GM21367 (cell line): Measurements from ENCODE around the gene IL17C.
"Not testable (repeated sequence)": the region's sequence is repeated elsewhere in the genome, so short reads cannot be mapped to it uniquely, and the experiment has no call there.

Experiments
- ATAC-seq: cut with Tn5 transposase; IDR thresholded peaks from one replicate; pipeline ENCODE4 v1.9.1; 2021; ENCODE audit not compliant: unreplicated experiment

The IL17C gene

DNA sequence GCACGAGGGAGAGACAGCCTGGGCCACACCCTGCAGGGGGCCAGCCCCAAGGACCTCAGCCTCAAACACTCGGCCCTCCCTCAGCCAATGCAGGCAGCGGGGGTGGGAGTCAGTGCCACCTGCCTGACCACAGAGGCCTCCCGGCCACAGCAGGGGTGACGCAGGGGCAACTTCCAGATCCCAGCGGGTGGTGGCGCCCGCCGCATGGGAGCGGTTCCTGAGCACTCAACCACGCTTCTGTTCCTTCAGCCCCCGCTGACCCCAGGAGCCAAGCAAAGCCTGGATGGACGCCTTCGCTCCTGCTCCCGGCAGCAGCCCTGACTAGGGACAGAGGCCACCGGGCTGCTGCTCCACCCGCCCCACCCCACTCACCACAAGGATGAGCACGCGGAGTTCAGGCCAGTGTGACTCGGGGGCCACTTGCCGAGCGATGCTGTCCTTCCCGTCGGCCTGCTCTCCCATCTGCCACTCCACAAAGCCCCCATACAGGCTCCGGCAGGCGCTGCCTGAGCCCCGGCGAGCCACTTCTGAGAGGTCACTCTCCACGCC lies 17.4 kb downstream of the IL17C start:
- ATAC-seq: no peak

DNA sequence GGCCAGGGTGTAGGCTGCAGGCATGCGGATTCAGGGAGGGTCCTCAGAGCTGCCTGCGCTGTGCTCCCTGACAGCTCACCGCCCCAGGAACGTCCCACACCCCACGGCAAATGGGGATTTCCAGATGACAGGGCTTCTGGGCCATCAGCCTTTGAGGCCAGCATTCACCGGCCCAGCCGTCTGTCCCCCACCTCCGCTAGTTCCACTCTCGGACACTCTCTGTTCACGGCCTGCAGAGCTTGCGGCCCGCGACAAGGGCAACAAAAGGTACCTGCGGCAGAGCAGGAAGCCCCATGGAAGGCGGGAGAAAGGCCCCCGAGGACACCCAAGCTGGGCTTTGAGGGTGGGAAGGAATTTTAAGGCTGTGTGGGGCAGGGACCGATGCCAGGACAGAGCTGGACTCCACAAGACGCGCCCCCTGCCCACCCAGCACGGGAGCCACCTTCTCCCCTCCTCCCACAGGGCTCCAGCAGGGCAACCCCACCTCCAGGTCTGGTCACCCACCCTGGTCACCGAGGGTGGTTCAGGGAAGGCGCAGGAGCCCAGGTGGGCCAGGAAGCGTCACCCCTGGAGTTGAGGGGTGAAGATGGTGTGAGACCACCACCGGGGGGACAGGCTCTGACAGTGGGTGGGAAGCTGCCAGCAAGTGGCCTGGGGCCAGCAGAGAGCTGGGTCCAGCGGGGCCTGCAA lies 18.1 kb downstream of the IL17C start:
- no peak for ATAC-seq

DNA sequence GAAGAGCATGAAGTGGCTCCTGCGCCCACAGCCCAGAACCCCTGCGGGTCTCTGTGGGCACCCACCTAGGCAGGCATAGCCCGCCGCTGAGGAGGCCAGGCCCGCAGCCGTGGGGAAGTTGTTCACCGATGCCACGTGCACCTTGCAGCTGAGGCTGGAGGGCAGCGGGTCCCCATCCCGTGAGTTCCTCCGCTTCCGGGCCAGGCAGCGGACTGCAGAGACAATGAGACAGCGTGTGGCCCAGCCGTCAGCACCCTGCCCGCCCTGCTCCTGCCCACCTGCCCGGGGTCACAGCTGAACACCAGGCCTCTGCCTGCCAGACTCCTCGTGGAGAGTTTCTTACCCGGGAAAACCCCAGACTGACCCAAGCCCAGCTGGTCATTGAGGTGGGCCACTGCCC lies 19.0 kb downstream of the IL17C start:
- no peak for ATAC-seq

DNA sequence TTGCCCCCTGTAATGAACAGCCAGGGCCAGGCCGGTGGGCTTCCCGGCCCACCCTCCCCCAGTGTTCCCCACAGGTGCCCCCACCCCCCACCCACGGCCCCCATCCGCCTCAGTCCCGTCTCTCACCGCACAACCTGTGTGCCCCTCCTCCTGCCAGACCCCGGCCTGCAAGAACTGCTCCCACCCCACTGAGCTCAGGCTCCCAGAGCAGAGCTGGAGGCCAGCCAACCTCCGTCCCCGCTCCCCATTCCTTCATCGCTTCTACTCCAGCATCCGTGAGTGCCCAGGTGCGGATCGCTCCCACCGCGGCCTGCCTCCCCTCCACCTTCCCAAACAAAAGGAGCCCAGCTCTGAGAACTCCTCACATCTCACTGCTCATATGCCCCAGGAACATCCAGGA lies 20.3 kb downstream of the IL17C start:
- ATAC-seq: no peak

DNA sequence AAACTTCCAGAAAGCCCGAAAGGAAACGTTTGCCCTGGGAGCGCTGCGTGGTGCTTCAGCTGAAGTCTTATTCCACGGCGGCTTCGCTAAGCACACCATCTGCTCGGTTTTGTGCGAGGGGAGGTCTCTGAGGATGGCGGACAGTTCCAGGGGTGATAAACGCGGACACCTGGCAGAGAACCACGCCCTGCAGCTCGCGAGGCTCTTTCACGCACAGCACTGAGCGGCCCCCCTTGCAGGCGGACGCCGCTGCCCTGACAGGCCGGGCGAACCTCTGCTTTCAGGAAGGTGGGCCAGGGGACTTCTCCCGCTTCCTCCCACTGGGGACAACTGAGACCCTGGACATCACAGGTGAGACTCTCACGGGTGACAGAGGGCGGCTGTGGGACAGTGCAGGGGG lies 20.8 kb downstream of the IL17C start:
- ATAC-seq: no peak

DNA sequence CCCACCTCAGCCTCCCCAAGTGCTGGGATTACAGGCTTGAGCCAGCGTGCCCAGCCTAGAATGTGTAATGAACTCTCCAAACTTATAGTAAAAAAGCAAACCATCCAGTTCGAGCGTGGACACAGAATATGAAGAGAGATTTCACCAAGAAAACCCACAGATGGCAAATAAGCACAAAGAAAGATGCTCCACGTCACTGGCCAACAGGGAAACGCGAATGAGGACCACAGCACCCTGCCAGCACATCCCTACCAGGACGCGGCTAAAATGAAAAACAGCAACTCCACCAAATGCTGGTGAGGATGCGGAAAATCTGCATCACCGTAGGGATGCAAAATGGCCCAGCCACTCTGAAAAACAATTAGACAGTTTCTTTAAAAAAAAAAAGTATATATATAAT lies 23.1 kb downstream of the IL17C start:
- ATAC-seq: no peak

DNA sequence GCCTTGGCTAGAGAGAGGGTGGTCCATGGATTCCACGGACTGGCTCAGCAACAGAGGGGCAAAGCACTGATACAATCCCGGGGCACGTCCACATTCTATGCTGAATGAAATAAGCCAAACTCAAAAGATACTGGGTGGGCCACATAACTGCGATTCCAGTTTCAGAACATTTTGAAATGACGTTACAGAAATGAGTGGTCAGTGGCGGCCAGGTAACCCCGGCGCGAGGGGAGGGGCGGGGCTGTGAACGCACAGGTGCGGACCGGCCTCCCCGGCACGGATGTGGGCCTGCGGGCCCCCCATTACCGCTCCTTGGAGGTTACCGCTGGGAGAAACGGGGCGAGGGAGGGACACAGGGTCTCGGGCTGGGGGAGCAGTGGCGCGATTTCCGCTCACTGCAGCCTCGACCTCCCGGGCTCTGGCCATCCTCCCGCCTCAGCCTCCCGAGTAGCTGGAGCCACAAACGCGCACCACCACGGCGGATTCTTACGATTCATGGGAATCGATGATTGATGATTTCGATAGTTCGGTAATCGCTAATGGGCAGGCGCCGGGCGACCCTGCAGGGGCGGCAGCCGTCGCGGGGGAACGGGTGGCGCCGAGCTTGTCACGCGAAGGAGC lies 24.0 kb downstream of the IL17C start:
- no peak for ATAC-seq

DNA sequence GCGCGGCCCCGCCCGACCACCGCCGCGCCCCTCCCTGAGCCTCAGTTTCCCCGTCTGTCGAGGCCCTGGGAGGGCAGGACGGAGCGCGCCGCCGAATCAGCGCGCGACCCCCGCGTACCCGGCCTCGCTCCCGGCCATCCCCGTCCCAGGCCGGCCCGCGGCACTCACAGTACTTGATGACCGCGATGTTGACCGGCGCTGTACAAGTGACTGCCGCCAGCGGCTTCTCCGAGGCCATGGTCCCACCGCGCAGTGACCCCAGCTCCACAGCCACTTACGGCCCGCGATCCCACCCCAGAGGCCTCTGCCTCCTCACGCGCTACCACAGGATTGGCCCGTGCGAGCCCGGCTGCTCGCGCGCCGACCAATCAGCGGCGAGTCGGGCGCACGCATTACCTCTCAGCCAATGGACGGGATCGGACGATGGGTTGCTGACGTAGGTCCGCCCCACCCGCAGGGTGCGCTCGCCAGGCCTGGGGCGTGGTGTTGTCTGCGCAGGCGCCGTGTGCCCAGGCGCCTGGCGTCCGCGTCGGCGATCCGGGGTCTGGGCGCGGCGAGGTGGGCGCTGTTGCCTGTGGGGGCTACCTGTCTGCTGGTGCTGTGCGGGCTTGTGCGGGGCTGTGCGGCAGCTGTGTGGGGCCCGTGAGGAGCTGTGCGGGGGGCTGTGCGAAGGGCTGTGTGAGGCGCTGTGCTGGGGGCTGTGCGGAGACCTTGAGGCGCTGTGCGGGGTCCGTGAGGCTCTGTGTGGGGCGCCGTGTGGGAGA lies 24.7 kb downstream of the IL17C start, which contains the start of gene MVD:
TSS of gene MVD (minus strand) at position 249 of the 764 bp plus-strand sequence. CDS start at position 238, 11 bp downstream.
- ATAC-seq: peak; percentile 85

DNA sequence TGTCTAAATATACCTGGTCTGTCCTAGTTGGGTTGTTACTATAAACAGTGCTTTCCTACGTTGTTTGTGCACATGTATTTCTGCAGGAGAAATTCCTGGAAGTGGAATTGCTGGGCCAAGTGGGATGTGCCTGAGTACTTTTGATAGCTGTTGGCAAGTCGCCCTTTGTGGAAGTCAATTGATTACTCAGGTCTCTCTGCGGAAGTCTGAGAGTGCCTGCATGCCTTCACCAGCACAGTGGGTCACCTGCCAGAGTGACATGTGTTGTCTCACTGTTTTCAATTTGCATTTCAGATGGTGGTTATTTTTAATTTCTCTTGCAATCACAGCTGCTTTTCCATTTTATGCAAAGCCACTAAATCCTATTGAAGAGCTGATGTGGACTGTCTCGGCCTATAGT lies 26.8 kb downstream of the IL17C start:
- no peak for ATAC-seq

DNA sequence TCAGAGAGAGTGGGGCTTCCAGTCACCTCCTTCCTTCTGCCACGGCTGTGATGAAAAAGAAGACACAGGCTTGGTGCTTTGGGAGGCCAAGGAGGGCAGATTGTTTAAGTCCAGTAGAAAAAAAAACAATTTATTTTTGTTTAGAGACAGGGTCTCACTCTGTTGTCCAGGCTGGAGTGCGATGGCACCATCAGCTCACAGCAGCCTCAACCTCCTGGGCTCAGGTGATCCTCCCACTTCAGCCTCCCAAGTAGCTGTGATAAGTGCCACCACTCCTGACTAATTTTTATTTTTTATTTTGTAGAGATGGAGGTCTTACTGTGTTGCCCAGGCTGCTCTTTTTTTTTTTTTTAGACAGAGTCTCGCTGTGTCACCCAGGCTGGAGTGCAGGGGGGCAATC lies 27.2 kb downstream of the IL17C start:
- no peak for ATAC-seq

DNA sequence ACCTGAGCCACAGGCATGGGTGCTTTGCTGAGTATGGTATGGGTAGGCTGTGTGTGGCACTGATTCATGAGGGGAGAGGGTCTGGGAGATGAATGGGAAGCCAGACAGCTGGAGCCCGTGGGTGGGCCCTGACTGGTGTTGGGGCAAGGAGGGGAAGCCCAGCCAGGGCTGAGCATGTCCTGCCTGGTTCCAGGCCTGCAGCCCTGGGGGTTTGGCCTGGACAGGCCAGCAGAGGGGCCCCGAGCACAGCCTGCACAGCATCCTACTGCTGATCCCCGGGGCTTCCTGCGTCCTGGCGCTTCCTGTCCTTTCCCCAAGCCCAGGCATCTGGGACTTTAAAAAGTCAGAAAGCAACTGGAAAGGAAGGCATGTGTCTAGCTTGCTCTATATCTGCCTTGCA lies 29.1 kb downstream of the IL17C start:
- no peak for ATAC-seq

DNA sequence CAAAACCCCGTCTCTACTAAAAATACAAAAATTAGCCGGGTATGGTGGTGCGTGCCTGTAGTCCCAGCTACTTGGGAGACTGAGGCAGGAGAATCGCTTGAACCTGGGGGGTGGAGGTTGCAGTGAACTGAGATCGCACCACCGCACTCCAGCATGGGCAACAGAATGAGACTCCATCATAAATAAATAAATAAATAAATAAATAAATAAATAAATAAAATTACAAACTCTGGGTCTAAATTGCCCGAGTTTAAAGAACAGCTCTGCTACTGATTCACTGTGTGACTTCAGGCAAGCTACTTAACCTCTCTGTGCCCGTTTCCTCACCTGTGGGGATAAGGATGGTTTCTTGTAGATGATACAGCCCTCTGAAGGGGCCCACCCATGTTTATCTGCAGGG lies 31.1 kb downstream of the IL17C start:
- ATAC-seq: not testable (repeated sequence)

DNA sequence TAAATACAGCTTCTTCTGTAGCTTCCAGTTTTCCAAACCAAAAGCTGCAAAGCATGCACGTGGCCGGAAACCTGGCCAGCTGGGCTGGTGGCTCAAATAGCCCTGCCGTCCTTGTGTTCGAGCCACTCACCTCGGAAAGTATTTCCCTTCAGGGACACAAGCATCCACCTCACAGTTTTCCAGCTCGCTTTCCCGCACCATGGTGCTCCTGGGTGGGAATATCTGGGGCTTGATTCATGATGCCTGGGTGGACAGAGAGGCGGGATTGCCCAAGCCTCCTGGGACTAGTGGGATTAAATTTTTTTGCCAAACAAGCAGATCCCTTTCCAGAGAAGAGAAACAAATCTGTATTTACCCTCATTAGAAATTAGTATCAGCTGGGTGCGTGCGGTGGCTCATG lies 31.6 kb downstream of the IL17C start:
- ATAC-seq: no peak

DNA sequence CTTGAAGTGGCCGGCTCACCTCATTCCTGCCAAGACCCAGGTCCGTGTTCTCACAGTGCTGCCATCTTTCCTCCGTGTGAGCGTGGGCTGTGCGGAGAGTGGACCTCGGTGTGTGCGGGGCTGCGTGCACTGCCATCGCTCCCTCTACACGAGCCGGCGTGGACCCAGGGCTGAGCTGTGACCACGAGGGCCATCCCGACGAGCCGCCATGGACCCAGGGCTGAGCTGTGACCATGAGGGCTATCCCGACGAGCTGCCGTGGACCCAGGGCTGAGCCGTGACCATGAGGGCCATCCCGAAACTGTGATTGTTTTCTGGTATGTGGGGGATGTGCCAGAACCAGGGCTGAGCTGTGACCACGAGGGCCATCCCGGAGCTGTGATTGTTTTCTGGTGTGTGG lies 33.4 kb downstream of the IL17C start:
- no peak for ATAC-seq

DNA sequence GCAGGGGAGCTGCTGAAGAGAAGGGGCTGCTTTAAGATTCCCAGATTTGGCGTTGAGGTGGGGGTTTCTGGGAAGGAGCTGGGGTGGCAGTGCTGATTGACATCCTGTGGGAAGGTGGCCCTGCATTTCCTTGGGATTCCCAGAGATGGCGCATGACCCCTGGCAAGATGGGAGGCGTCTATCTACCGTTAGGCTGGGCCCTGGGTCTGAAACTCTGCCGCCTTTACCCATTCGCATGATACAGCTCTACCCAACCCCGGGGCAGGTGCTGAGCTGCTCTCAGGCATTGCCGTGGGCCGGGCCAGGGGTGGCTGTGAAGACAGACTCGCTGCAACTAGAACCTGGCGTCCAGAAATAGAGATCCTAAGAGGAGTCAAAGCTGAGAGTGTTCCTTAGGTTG lies 34.4 kb downstream of the IL17C start:
- no peak for ATAC-seq

DNA sequence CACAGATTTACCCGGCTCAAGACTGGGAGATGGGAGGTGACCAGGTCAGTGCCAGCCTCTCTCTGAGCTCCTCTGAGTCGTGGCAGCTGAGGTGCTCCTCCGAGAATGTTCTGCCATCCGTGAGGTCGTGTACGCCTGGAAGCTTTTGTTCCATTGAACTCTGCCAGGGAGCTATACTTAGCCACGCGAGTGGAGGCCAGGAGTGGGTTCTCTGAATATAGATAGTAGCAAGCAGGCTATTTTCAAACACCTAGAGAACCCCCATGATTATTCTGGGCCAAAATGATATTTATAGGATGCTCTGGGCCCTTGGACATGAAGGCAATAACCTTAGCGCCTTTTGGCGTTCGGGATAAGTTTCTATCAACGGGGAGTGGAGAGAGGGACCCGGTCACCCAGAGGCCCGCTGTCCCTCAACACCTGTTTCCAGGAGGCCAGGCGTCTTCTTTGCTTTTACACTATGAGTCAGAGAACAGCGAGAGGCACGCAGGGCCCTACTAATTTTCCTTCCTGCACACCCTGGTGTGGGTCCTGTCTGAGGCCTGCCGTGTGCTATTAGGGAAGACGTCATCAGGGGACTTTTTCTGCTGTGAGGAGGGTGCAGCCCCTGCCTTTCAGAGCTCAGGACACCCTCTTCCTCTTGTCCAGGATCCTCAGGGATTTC lies 35.5 kb downstream of the IL17C start:
- ATAC-seq: no peak

DNA sequence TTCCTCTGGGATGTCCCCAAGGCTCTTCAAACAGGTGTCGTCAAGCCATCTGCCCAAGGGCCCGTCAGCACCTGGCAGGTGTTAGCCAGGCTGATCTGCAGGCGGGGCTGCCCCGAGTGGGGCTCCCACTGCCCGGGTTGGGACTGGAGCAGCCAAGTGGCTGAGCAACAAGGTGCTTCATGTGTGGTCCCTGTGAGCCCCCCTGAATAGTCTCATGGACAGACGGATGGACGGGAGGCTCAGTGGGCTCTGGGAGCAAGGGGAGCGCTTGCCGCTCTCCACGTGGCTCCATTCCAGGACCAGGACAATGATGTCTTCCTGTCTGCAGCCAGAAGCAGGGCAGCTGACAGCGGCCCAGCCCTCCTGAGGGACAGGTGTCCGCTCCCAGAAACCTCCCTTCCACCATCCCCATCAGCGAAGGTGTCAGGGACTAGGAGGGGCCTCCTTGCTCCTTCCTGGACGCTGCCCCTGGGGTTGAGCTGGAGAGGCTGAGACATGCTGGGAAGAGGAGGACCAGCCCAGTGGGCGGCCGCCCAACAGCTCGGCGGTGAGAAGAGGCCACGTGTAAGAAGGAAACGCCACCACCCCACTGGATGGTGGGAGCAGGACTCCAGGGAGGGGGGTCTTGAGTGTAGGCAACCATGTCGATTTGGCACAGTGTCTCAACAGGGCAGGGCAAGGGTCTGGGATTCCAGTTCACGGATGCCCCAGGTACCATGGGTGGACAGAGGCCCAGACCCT lies 38.3 kb downstream of the IL17C start:
- no peak for ATAC-seq

DNA sequence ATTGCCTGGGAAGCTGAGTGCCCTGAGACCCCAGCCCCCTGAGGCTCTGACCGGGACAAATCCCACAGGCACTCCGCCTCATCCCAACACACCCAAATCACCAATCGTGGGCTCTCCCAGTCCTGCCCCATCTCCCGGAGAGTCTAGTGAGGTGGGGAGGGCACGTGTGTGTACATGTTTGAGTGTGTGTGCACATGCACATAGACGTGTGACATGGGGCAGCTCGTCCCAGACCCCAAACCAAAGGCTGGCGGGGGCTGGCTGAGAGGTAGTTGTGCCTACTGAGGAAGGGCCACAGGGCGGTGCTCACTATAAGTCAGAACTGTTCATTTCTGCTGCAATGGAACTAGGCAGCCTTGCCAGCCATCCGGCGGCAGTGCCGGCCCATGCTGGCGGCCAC lies 39.3 kb downstream of the IL17C start:
- no peak for ATAC-seq

DNA sequence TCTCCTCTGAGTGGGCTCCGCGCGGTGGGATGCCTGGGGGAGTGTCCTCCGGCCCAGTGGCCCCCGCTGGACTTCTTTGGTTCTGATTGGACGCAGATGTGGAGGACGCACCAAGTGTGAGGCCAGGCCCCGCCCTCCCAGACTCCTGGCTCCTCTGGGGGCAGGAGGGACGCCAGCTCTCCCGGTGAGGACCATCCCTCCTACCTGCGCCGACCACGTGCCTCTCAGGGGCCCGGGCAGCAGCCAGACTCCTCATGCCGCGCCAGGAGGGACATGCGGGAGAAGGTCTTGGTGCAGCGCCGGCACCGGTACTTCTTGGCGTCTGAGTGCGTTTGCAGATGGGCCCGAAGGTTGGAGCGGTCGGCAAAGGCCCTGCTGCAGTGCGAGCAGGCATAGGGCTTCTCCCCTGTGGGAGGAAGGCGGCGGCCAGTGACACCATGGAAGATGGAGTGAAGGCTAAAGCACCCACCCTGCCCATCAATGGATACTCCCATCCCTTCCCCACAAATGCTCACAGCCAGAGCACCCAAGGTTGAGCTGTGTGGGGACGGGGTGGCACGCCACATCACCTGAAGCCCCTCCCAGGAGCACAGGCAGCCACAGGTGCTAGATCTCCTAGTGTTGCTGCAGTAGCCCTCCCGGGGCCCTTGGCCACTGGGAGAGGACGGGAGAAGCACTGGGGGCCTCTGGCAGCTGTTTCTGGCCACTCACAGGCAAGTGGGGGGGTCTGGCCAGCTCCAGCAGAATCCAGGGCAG lies 40.0 kb downstream of the IL17C start:
- ATAC-seq: no peak

DNA sequence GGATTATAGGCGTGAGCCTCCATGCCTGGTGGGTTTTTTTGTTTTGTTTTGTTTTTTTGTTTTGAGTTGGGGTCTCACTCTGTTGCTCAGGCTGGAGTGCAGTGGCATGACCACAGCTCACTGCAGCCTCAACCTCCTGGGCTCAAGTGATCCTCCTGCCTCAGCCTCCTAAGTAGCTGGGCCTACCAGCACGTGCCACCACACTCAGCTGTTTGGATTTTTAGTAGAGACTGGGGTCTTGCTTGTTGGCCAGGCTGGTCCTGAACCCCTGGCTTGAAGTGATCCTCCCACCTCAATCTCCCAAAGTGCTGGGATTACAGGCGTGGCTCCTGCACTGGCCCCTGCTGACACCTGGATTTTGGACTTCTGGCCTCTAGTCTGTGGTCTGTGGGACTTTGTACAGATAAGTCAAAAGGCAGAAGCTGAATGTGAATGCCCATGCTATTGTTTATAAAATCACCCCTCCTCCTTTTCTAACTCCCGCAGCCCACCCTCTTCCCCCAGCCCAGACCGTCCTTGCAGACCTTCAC lies 42.2 kb downstream of the IL17C start:
- ATAC-seq: no peak
